H1 (cell line): Measurements from ENCODE around the gene GNRHR. TPM values are rescaled to one million over a fixed set of nuclear protein-coding genes. Genes with fewer than 3 reads are reported as not detected.
A peak's percentile ranks its signal among the peaks of the same experiment; 100 is the strongest.

Source experiments
- CTCF ChIA-PET: fragments of 300-600 bp; sonication (Branson Sonifier 250); formaldehyde crosslinking; loops from one replicate; lab custom pipeline; 2021; ENCODE audit not compliant: partially characterized antibody; lab: Charles Lee
- POLR2A ChIA-PET: fragments of 300-600 bp; sonication (Branson Sonifier 250); formaldehyde crosslinking; loops from one replicate; lab custom pipeline; 2021; ENCODE audit warnings: inconsistent platforms; ENCODE audit not compliant: partially characterized antibody; lab: Charles Lee
- DNase-seq, 2 experiments: peaks; one replicate each; pipeline versions ENCODE4 v3.0.0 to v3.0.0-alpha.2; 2010 to 2022; ENCODE audit warnings: low spot score in 2 of 2, low read depth in 1 of 2, mixed read lengths in 1 of 2
- FAIRE-seq: peaks from 2 replicates; lab custom pipeline; 2011; peaks lifted over from hg19 to GRCh38; lab: Jason Lieb, UNC
- H2AFZ ChIP-seq: 2 replicates; pipeline ENCODE4 v1.8.1; 2012; ENCODE audit warnings: low read length, inconsistent platforms
- H2AK5ac ChIP-seq: 2 replicates; pipeline ENCODE4 v1.6.1; 2013; ENCODE audit warnings: low read depth, low read length
- H2BK120ac ChIP-seq: replicated peaks from 2 replicates; pipeline ENCODE3; 2013; ENCODE audit warnings: low read depth, low read length, inconsistent platforms
- H2BK12ac ChIP-seq: 2 replicates; pipeline ENCODE4 v1.6.1; 2013; ENCODE audit warnings: low read depth, low read length
- H2BK15ac ChIP-seq: 2 replicates; pipeline ENCODE4 v1.6.1; 2013; ENCODE audit warnings: low read length
- H2BK20ac ChIP-seq: 2 replicates; pipeline ENCODE4 v1.6.1; 2013; ENCODE audit warnings: low read length
- H2BK5ac ChIP-seq: 2 replicates; pipeline ENCODE4 v1.6.1; 2013; ENCODE audit warnings: low read depth, low read length
- H3K14ac ChIP-seq: 2 replicates; pipeline ENCODE4 v1.6.1; 2013; ENCODE audit warnings: inconsistent platforms; ENCODE audit not compliant: insufficient read length
- H3K18ac ChIP-seq: 2 replicates; pipeline ENCODE4 v1.6.1; 2013; ENCODE audit warnings: low read length; ENCODE audit errors: extremely low read depth
- H3K23ac ChIP-seq: 2 replicates; pipeline ENCODE4 v1.6.1; 2013; ENCODE audit warnings: inconsistent platforms; ENCODE audit not compliant: insufficient read length
- H3K23me2 ChIP-seq: 2 replicates; pipeline ENCODE4 v1.6.1; 2013; ENCODE audit warnings: low read depth, low read length
- H3K27ac ChIP-seq: 2 replicates; pipeline ENCODE4 v1.6.1; 2011; ENCODE audit warnings: low read depth, low read length, inconsistent platforms
- H3K27me3 ChIP-seq, 4 experiments: replicated peaks in 1 of 4; 1 replicate in 1 of 4; 2 replicates in 3 of 4; pipeline versions ENCODE4 v1.6.1 to v1.8.1; 2011 to 2013; ENCODE audit warnings: low read length in 3 of 4, mild to moderate bottlenecking in 3 of 4, inconsistent platforms in 2 of 4, mixed read lengths in 2 of 4, moderate library complexity in 1 of 4; ENCODE audit not compliant: control insufficient read depth in 3 of 4, insufficient read depth in 3 of 4; ENCODE audit errors: extremely low read depth in 1 of 4
- H3K36me3 ChIP-seq, 4 experiments: 2 replicates each; pipeline versions ENCODE4 v1.6.1 to v1.8.1; 2011 to 2013; ENCODE audit warnings: mild to moderate bottlenecking in 4 of 4, low read length in 3 of 4, moderate library complexity in 2 of 4, control low read depth in 1 of 4, inconsistent platforms in 1 of 4; ENCODE audit not compliant: insufficient read depth in 4 of 4, control insufficient read depth in 2 of 4
- H3K4ac ChIP-seq: replicated peaks from 2 replicates; pipeline ENCODE3; 2013; ENCODE audit warnings: low read length, low read depth, mixed read lengths, inconsistent platforms; ENCODE audit not compliant: insufficient read length
- H3K4me1 ChIP-seq, 4 experiments: replicated peaks in 1 of 4; 1 replicate in 1 of 4; 2 replicates in 3 of 4; pipeline versions ENCODE4 v1.6.1 to v1.8.1; 2011 to 2013; ENCODE audit warnings: low read length in 3 of 4, inconsistent platforms in 2 of 4, mixed read lengths in 1 of 4; ENCODE audit not compliant: insufficient read depth in 4 of 4, control insufficient read depth in 3 of 4
- H3K4me2 ChIP-seq, 2 experiments: 2 replicates each; pipeline versions ENCODE4 v1.6.1 to v1.8.1; 2011 to 2013; ENCODE audit warnings: low read depth in 2 of 2, low read length in 2 of 2, control low read depth in 1 of 2, inconsistent platforms in 1 of 2, mild to moderate bottlenecking in 1 of 2; ENCODE audit not compliant: insufficient read depth in 1 of 2
- H3K4me3 ChIP-seq, 4 experiments: fragments of 200-600, 300-600 bp in 1 of 4; sonication (generic), shearing (Covaris generic), sonication (Bioruptor Twin) in 1 of 4; 2 replicates each; pipeline versions ENCODE4 v1.5.1 to v1.8.1; 2011 to 2016; ENCODE audit warnings: low read length in 4 of 4, low read depth in 3 of 4, control low read depth in 2 of 4, inconsistent platforms in 2 of 4, mild to moderate bottlenecking in 2 of 4, mixed read lengths in 1 of 4, moderate library complexity in 1 of 4; ENCODE audit not compliant: insufficient read depth in 2 of 4; ENCODE audit errors: extremely low read depth in 1 of 4
- H3K56ac ChIP-seq: replicated peaks from 2 replicates; pipeline ENCODE3; 2013; ENCODE audit warnings: low read depth, mild to moderate bottlenecking, mixed read lengths, low read length, inconsistent platforms; ENCODE audit not compliant: insufficient read length
- H3K79me1 ChIP-seq: 2 replicates; pipeline ENCODE4 v1.6.1; 2013; ENCODE audit warnings: low read depth, low read length, control low read depth
- H3K79me2 ChIP-seq, 2 experiments: 2 replicates each; pipeline versions ENCODE4 v1.6.1 to v1.8.1; 2012 to 2013; ENCODE audit warnings: low read length in 2 of 2, mild to moderate bottlenecking in 2 of 2, inconsistent platforms in 1 of 2; ENCODE audit not compliant: insufficient read depth in 2 of 2, control insufficient read depth in 1 of 2
- H3K9ac ChIP-seq, 4 experiments: replicated peaks in 1 of 4; 1 replicate in 1 of 4; 2 replicates in 3 of 4; pipeline versions ENCODE4 v1.6.1 to v1.8.1; 2011 to 2013; ENCODE audit warnings: low read depth in 3 of 4, low read length in 3 of 4, control low read depth in 2 of 4, mild to moderate bottlenecking in 2 of 4, moderate library complexity in 2 of 4, inconsistent platforms in 1 of 4; ENCODE audit errors: extremely low read depth in 1 of 4
- H3K9me3 ChIP-seq, 2 experiments: 2 replicates each; pipeline versions ENCODE4 v1.6.1 to v1.8.1; 2012 to 2013; ENCODE audit warnings: mild to moderate bottlenecking in 2 of 2, moderate library complexity in 2 of 2, control low read depth in 1 of 2, inconsistent platforms in 1 of 2, low read depth in 1 of 2, low read length in 1 of 2, mixed read lengths in 1 of 2; ENCODE audit not compliant: insufficient read depth in 2 of 2
- H4K20me1 ChIP-seq, 2 experiments: replicated peaks in 1 of 2; 2 replicates each; pipeline versions ENCODE3 to v1.8.1; 2011 to 2013; ENCODE audit warnings: inconsistent platforms in 2 of 2, low read length in 2 of 2, mild to moderate bottlenecking in 1 of 2; ENCODE audit not compliant: insufficient read depth in 2 of 2, control insufficient read depth in 1 of 2
- H4K5ac ChIP-seq: 2 replicates; pipeline ENCODE4 v1.6.1; 2013; ENCODE audit warnings: low read length, low read depth, mixed read lengths, inconsistent platforms; ENCODE audit not compliant: insufficient read length
- H4K8ac ChIP-seq: 2 replicates; pipeline ENCODE4 v1.8.0; 2013; ENCODE audit warnings: mild to moderate bottlenecking, moderate library complexity, low read length, inconsistent platforms; ENCODE audit not compliant: insufficient read depth; ENCODE audit errors: extremely low read depth
- H4K91ac ChIP-seq: replicated peaks from 2 replicates; pipeline ENCODE3; 2013; ENCODE audit warnings: low read length, mixed read lengths, inconsistent platforms; ENCODE audit not compliant: insufficient read length
- ASH2L ChIP-seq: fragments of 200-600, 300-600 bp; sonication (generic); IDR thresholded peaks from one replicate; pipeline ENCODE4 v1.7.1; 2017; ENCODE audit warnings: low read length
- EZH2 ChIP-seq: fragments of 200-600 bp; sonication (generic); IDR thresholded peaks from 2 replicates; pipeline ENCODE4 v1.7.1; 2012; ENCODE audit warnings: low read depth, mild to moderate bottlenecking, moderate library complexity, low read length, inconsistent platforms; ENCODE audit not compliant: severe bottlenecking
- FOSL1 ChIP-seq: IDR thresholded peaks from 2 replicates; pipeline ENCODE4 v1.6.1; 2011; ENCODE audit warnings: mild to moderate bottlenecking, low read depth, low read length, moderate library complexity; ENCODE audit not compliant: insufficient read depth
- KDM5A ChIP-seq: fragments of 200-600 bp; IDR thresholded peaks from 2 replicates; pipeline ENCODE4 v1.7.1; 2012; ENCODE audit warnings: mild to moderate bottlenecking, low read length, inconsistent platforms, mixed read lengths
- MAFK ChIP-seq: IDR thresholded peaks from 2 replicates; pipeline ENCODE4 v1.6.1; 2012; ENCODE audit warnings: low read depth, mild to moderate bottlenecking, improper control_type of control experiment, low read length
- WGBS, 2 experiments: shearing (Covaris generic) in 1 of 2; methylation state at CpG; one replicate each; pipeline versions ENCODE4 v1.1.6 to v1.1.7; 2013 to 2015; ENCODE audit warnings: low lambda C conversion rate in 2 of 2, mixed read lengths in 2 of 2, inconsistent platforms in 1 of 2, low coverage in 1 of 2, missing lambda C conversion rate in 1 of 2; ENCODE audit not compliant: insufficient replicate concordance in 2 of 2, insufficient coverage in 1 of 2, insufficient read length in 1 of 2; ENCODE audit errors: extremely low coverage in 1 of 2, missing lambda C conversion rate in 1 of 2; 5-methylcytosine and 5-hydroxymethylcytosine counted together
- polyA plus RNA-seq, 7 experiments: library from polyadenylated mRNA; depleted of rRNA in 3 of 7; stranded (reverse) in 5 of 7; unstranded in 2 of 7; fragments of >200 nt in 5 of 7; fragments of 200-250 nt in 2 of 7; gene quantifications; 1 replicate in 5 of 7; 2 replicates in 1 of 7; 4 replicates in 1 of 7; pipeline versions ENCODE4 v1.2.1 to v1.2.3, GENCODE V29; 2011 to 2013; ENCODE audit warnings: missing spikeins in 2 of 7, mixed read lengths in 2 of 7
- total RNA-seq: library from RNA; stranded (reverse); fragmentation: NEBNext Ultra II Directional; extraction: Animal tissue kit (Norgen Biotek cat#: 25700); gene quantifications from 2 replicates; pipeline ENCODE4 v1.2.1, GENCODE V29; 2021

Gene GNRHR
- total and polyA plus RNA-seq, 2 of the 8 experiments (the other 6 are each of a cell fraction or from before 2014, with no cell fraction given), result not detected

- CTCF ChIA-PET, result interaction anchor here (0.7 to 5.5 kb wide), 6 partner anchors 8 to 109 kb away, joined by 3 to 49 read pairs (median 4); partner anchors contain the start of gene UBA6
Measured at GRCh38 chr4:67727124-67727850, 26.9 kb downstream of the GNRHR start.

More at GRCh38 chr4:67727124-67727850, 26.9 kb downstream of the GNRHR start:
- no peak overlapping the region for H3K56ac ChIP-seq
- 71% methylated on average over 4 of the region's 4 CpGs; no CpG with 5 or more reads in 1 of the 2 experiments for WGBS, 2 experiments
- no peaks in the 10 kb centered on the region for H3K36me3 ChIP-seq
- H4K91ac ChIP-seq, result no peak overlapping the region
- H2BK5ac ChIP-seq, result no peak overlapping the region
- no peak overlapping the region for H3K9ac ChIP-seq
- H2BK20ac ChIP-seq, result no peak overlapping the region
- H3K18ac ChIP-seq, result no peak overlapping the region
- H3K4ac ChIP-seq, result no peak overlapping the region
- no peak overlapping the region for H2BK12ac ChIP-seq
- H3K27me3 ChIP-seq, result no peaks in the 10 kb centered on the region
- H4K8ac ChIP-seq, result no peak overlapping the region
- H3K14ac ChIP-seq, result no peak overlapping the region
- POLR2A ChIA-PET, result no interaction called here
- no peaks in the 10 kb centered on the region for H3K79me2 ChIP-seq
- H3K4me2 ChIP-seq, result no peak overlapping the region
- H2AK5ac ChIP-seq, result no peak overlapping the region
- peak; percentile 97 for TF ChIP-seq MAFK
- no peak for TF ChIP-seq KDM5A
- no peak for TF ChIP-seq ASH2L
- TF ChIP-seq FOSL1, result no peak
- no peak for TF ChIP-seq EZH2
- no peak overlapping the region for H3K23ac ChIP-seq
- no peaks in the 10 kb centered on the region for H3K23me2 ChIP-seq
- H4K20me1 ChIP-seq, result peaks cover 0 to 3% of the 10 kb centered on the region in 2 experiments
- no peak overlapping the region for H2AFZ ChIP-seq
- no peak overlapping the region for H3K4me3 ChIP-seq
- no peak overlapping the region for H4K5ac ChIP-seq
- no peak for FAIRE-seq
- peaks cover 0 to 3% (median 0%) of the 10 kb centered on the region in 4 experiments; a peak in 1 of 7 replicates for H3K4me1 ChIP-seq
- DNase-seq, result no peak
- no peak overlapping the region for H2BK15ac ChIP-seq
- H3K27ac ChIP-seq, result 0 out of 2 replicates have a peak overlapping the region, but pooled peaks have one; percentile 14
- no peak overlapping the region for H2BK120ac ChIP-seq
- H3K79me1 ChIP-seq, result no peaks in the 10 kb centered on the region
- no peaks in the 10 kb centered on the region for H3K9me3 ChIP-seq
